GM23248 (cell line): ENCODE data around the gene VPREB3. TPM values are rescaled to one million over a fixed set of nuclear protein-coding genes. Genes with fewer than 3 reads are reported as not detected.

Experiments
- DNase-seq: peaks from one replicate; pipeline ENCODE4 v3.0.0-alpha.2; 2015
- H2AFZ ChIP-seq: fragments of 200-600 bp; sonication (generic); 2 replicates; pipeline ENCODE4 v1.6.1; 2016; ENCODE audit warnings: antibody characterized with exemption
- H3F3A ChIP-seq: fragments of 200-600 bp; sonication (generic); 2 replicates; pipeline ENCODE4 v1.6.1; 2016; ENCODE audit warnings: mild to moderate bottlenecking, antibody characterized with exemption, mixed run types; ENCODE audit not compliant: insufficient read depth
- H3K27ac ChIP-seq: fragments of 200-600 bp; sonication (generic); 2 replicates; pipeline ENCODE4 v1.5.1; 2016; ENCODE audit warnings: mild to moderate bottlenecking
- H3K27me3 ChIP-seq: fragments of 200-600 bp; sonication (generic); replicated peaks from 2 replicates; pipeline ENCODE4 v1.6.1; 2016; ENCODE audit warnings: mild to moderate bottlenecking; ENCODE audit not compliant: insufficient read depth
- H3K36me3 ChIP-seq: fragments of 200-600 bp; sonication (generic); 2 replicates; pipeline ENCODE4 v1.6.1; 2016; ENCODE audit warnings: low read depth, mild to moderate bottlenecking
- H3K4me1 ChIP-seq: fragments of 200-600 bp; sonication (generic); 2 replicates; pipeline ENCODE4 v1.6.1; 2016; ENCODE audit warnings: mild to moderate bottlenecking; ENCODE audit not compliant: insufficient read depth
- H3K4me2 ChIP-seq: fragments of 200-600 bp; sonication (generic); one replicate; pipeline ENCODE4 v1.6.1; 2016; ENCODE audit warnings: mild to moderate bottlenecking; ENCODE audit not compliant: unreplicated experiment
- H3K4me3 ChIP-seq: fragments of 200-600 bp; sonication (generic); 2 replicates; pipeline ENCODE4 v1.5.1; 2016; ENCODE audit warnings: mild to moderate bottlenecking
- H3K79me2 ChIP-seq: fragments of 200-600 bp; sonication (generic); 2 replicates; pipeline ENCODE4 v1.6.1; 2016; ENCODE audit warnings: mild to moderate bottlenecking; ENCODE audit not compliant: insufficient read depth
- H3K9ac ChIP-seq: fragments of 200-600 bp; sonication (generic); 2 replicates; pipeline ENCODE4 v1.6.1; 2016; ENCODE audit warnings: mild to moderate bottlenecking
- H3K9me2 ChIP-seq: fragments of 200-600 bp; sonication (generic); 2 replicates; pipeline ENCODE4 v1.6.1; 2016; ENCODE audit warnings: mixed run types, mild to moderate bottlenecking, moderate library complexity; ENCODE audit not compliant: insufficient read depth
- H3K9me3 ChIP-seq: fragments of 200-600 bp; sonication (generic); one replicate; pipeline ENCODE4 v1.6.1; 2017; ENCODE audit warnings: low read depth
- H4K20me1 ChIP-seq: fragments of 200-600 bp; sonication (generic); 2 replicates; pipeline ENCODE4 v1.6.0; 2016; ENCODE audit not compliant: insufficient read depth
- EZH2 ChIP-seq: fragments of 200-600 bp; sonication (generic); IDR thresholded peaks from 2 replicates; pipeline ENCODE4 v1.6.1; 2018; ENCODE audit warnings: antibody characterized with exemption, mild to moderate bottlenecking; ENCODE audit not compliant: insufficient read depth, poor library complexity, severe bottlenecking
- EZH2phosphoT487 ChIP-seq: fragments of 200-600 bp; sonication (generic); IDR thresholded peaks from 2 replicates; pipeline ENCODE4 v1.6.1; 2018; ENCODE audit warnings: antibody characterized with exemption, moderate library complexity, mild to moderate bottlenecking, low read depth; ENCODE audit not compliant: insufficient read depth
- WGBS, 2 experiments: methylation state at CpG; one replicate each; pipeline ENCODE4 v1.1.6; 2015 to 2017; ENCODE audit warnings: low lambda C conversion rate in 2 of 2, low coverage in 1 of 2; ENCODE audit errors: missing lambda C conversion rate in 2 of 2; 5-methylcytosine and 5-hydroxymethylcytosine counted together
- in situ Hi-C: fragments of 300-500 bp; cut with MboI; formaldehyde crosslinking; loops from 2 replicates; pipeline ENCODE4 v1.15.0; 2020
- polyA plus RNA-seq: library from polyadenylated mRNA; unstranded; fragments of >200 nt; fragmentation: Nextera tagmentation; extraction: Ambion mirVana; gene quantifications from 2 replicates; pipeline ENCODE4 v1.2.1, GENCODE V29; 2016
- total RNA-seq: library from RNA; depleted of rRNA; stranded (reverse); fragments of >200 nt; shearing (Covaris generic); gene quantifications from 2 replicates; pipeline ENCODE4 v1.2.3, GENCODE V29; 2014

Gene VPREB3
- total and polyA plus RNA-seq, 2 experiments from 2014 or later = not detected

DNA sequence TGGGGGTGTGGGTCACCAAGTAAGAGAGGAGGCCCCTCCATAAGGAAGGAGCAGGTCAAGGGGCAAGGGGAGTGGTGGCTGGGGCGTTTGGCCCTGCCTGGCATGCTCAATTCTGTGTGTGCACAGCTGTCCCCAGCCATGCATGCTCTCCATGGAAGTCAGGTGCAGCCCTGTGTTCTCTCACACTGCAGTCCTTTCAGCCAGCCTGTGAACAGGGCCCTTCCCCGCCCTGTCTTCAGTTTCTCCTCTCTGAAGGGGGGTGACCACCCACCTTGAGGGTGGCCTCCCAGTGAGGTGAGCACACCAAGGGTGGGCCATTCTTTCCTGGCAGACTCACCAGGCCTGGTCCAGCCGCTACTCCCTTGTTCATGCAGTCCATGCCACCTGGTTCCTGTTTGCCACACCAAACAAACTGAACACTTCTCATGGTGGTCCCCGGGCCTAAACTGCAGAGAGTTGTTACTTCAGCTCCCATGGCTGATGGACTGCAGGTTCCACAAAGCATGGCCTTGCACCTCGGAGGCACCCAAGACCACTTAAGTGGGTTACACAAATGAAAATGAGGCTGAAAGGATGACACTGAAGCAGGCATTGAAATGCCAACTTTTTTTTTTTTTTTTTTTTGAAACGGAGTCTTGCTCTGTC, 15.2 kb upstream of the VPREB3 start:
- TF ChIP-seq EZH2phosphoT487 (no peak), EZH2 (no peak)
- H2AFZ ChIP-seq = no peak overlapping the region
- no peak overlapping the region for H3K4me2 ChIP-seq
- H3K27me3 ChIP-seq = no peaks in the 10 kb centered on the region
- H4K20me1 ChIP-seq = no peaks in the 10 kb centered on the region
- no peak for DNase-seq
- WGBS, 2 experiments = 79 to 83% methylated on average over 6 of the region's 6 CpGs
- H3K79me2 ChIP-seq = no peaks in the 10 kb centered on the region
- H3F3A ChIP-seq = no peaks in the 10 kb centered on the region
- H3K9me2 ChIP-seq = no peaks in the 10 kb centered on the region
- H3K27ac ChIP-seq = no peak overlapping the region
- no peaks in the 10 kb centered on the region for H3K9me3 ChIP-seq
- in situ Hi-C loops = no loop called here
- H3K4me3 ChIP-seq = no peak overlapping the region
- no peak overlapping the region for H3K9ac ChIP-seq
- no peaks in the 10 kb centered on the region for H3K36me3 ChIP-seq
- H3K4me1 ChIP-seq = no peaks in the 10 kb centered on the region

DNA sequence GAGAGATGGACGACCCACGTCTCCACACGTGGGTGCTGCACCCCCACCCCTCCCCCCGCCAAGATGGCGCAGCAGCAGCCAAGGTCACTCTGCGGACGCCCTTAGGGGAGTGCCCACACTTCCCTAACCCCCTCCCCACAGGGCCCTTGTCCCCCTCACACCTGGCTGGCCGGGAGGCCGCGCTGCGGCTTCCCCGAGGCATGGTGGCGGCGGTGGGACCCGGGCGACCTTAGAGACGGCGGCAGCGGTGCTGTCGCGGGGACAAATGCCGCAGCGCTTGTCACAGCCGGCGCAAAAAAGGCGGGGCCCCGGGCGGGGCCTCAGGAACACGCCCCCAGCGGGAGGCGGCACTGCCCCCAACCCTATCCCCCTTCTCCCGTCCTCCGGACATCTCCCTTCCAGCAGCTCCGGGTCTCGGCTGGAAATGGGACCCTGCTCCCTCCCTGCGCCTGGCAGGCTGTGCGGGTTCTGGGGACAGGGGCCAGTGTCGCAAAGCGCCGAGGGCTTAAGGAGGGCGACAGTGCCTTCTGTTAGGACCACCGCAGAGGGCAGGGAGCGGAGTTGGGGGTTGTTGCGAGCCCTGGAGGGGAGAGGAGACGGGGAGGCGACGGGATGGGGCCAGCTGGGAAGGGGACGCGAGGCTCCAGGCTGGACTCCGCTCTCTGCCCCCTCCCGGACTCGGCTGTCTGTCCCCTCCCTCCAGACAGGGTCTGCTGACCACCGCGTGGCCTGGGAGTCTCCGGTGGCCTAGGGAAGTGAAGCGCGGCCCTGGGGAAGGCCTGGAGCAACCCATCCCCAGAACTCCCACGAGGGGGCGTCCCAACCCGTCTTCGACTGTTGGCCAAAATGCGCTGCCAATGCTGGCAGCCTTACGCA, 13.7 kb upstream of the VPREB3 start, which contains the start of gene CHCHD10:
Gene CHCHD10, minus strand, starts transcription at position 300 of the 876 bp plus-strand sequence. Its CDS starts 98 bp downstream, at position 202.
- Histone ChIP-seq H3K27me3 (no peaks in the 10 kb centered on the region), H3K4me2 (peak within 1 kb of the TSS; percentile 68), H3K4me1 (peaks cover 4% of the 10 kb centered on the region), H3K27ac (no peak within 1 kb of the TSS), H3K79me2 (no peaks in the 10 kb centered on the region), H3F3A (no peaks in the 10 kb centered on the region), H3K9me3 (no peaks in the 10 kb centered on the region), H3K36me3 (no peaks in the 10 kb centered on the region), H2AFZ (peak within 1 kb of the TSS; percentile 94), H3K9me2 (no peaks in the 10 kb centered on the region), H4K20me1 (no peaks in the 10 kb centered on the region), H3K4me3 (peak within 1 kb of the TSS; percentile 78), H3K9ac (peak within 1 kb of the TSS; percentile 82)
- 0 to 2% methylated on average over 32 to 59 of the region's 63 CpGs for WGBS, 2 experiments
- peak; percentile 86 for DNase-seq
- in situ Hi-C loops = no loop called here
- no peak for TF ChIP-seq EZH2phosphoT487
- TF ChIP-seq EZH2 = no peak

DNA sequence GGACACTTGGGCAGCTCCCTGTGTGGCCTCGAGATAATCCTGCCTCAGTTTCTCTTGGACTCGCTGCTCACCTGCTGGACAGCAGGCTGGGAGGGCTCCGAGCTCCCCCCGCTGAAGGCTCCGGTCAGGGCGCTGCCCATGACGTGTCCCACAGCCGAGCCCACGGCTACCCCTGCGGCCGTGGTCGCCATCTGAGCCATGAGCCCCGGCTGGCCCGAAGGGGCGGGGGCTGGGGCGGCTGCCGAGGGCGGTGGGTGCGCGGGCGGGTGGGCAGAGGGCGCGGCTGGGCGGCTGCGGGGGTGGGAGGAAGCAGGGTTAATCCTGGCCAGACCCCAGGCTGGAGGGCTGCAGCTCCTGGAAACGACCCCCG, 13.1 kb upstream of the VPREB3 start:
- WGBS, 2 experiments = 20 to 32% methylated on average over 9 to 24 of the region's 27 CpGs
- no peaks in the 10 kb centered on the region for H3K36me3 ChIP-seq
- no peaks in the 10 kb centered on the region for H3K9me2 ChIP-seq
- peak overlapping the region; percentile 68 for H3K4me2 ChIP-seq
- H3K9ac ChIP-seq = peak overlapping the region; percentile 82
- H4K20me1 ChIP-seq = no peaks in the 10 kb centered on the region
- in situ Hi-C loops = no loop called here
- peak overlapping the region; percentile 78 for H3K4me3 ChIP-seq
- no peaks in the 10 kb centered on the region for H3K79me2 ChIP-seq
- peak overlapping the region; percentile 94 for H2AFZ ChIP-seq
- H3K27me3 ChIP-seq = no peaks in the 10 kb centered on the region
- no peaks in the 10 kb centered on the region for H3F3A ChIP-seq
- peaks cover 9% of the 10 kb centered on the region for H3K4me1 ChIP-seq
- no peak for DNase-seq
- TF ChIP-seq EZH2 (no peak), EZH2phosphoT487 (no peak)
- no peaks in the 10 kb centered on the region for H3K9me3 ChIP-seq
- H3K27ac ChIP-seq = no peak overlapping the region

DNA sequence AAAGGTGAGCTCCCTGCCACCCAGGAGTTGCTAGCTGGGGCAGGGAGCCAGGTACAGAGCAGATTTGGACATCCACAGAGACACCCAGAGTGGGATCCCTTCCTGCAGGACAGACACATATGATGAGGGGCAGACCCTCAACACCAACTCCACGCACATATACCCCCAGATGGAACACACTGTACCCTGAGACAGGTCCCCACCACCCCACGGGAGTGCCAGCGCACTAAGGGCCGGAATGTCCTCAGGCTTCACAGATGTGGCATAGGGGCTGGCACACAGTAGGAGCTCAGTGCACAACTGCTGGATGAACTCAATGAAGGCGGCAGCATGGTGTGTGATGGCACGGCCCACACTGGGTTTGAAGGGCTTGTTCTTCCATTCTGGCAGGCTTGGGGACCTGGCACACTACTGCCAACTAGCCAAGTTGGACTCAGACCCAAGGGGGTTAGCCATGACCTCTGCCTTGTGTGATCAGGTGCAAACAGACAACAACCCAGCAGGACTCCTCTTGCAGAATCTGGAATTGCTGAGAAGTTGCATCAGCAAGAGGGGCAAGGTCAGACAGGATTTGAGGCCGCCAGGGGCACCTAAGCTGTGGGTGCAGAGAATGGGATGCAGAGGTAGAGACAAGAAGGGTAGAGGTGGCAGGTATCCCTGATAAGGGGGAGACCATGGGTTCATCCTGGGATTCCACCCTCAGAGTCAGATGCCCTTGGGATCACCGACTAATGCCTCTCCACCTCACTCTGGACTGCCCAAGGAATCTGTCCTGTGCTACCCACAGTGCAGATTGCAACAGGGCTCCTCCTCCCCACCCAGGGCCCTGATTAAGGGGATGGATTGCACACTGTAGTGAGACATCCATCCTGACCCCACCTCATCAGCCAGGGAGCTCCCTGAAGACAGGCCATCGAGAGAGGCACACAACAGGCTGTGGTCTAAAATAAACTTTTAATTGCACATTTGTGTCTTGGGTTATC, 11.0 kb upstream of the VPREB3 start:
- Histone ChIP-seq H3K4me2 (no peak overlapping the region), H4K20me1 (no peaks in the 10 kb centered on the region), H3K9me2 (no peaks in the 10 kb centered on the region), H3K27ac (no peak overlapping the region), H3K36me3 (no peaks in the 10 kb centered on the region), H3K4me1 (peaks cover 9% of the 10 kb centered on the region), H2AFZ (no peak overlapping the region), H3K9ac (no peak overlapping the region), H3F3A (no peaks in the 10 kb centered on the region), H3K4me3 (no peak overlapping the region), H3K27me3 (no peaks in the 10 kb centered on the region), H3K79me2 (no peaks in the 10 kb centered on the region), H3K9me3 (no peaks in the 10 kb centered on the region)
- WGBS, 2 experiments = 91 to 93% methylated on average over 9 of the region's 9 CpGs
- in situ Hi-C loops = no loop called here
- no peak for DNase-seq
- TF ChIP-seq EZH2 (no peak), EZH2phosphoT487 (no peak)
